GM12892 (cell line): ENCODE data around the gene ZNF773. TPM values are rescaled to one million over a fixed set of nuclear protein-coding genes. Genes with fewer than 3 reads are reported as not detected.
A peak's percentile ranks its signal among the peaks of the same experiment; 100 is the strongest.
"Not testable (repeated sequence)": the region's sequence is repeated elsewhere in the genome, so short reads cannot be mapped to it uniquely, and the experiment has no call there.

Source experiments
- DNase-seq: peaks from one replicate; pipeline ENCODE4 v3.0.0; 2011; ENCODE audit not compliant: insufficient read length
- FAIRE-seq: peaks from 2 replicates; lab custom pipeline; 2011; peaks lifted over from hg19 to GRCh38; lab: Jason Lieb, UNC
- POLR2A ChIP-seq: IDR thresholded peaks from 2 replicates; pipeline ENCODE4 v1.6.1; 2011; ENCODE audit warnings: low read depth, low read length, control low read depth
- POLR2AphosphoS5 ChIP-seq: IDR thresholded peaks from 2 replicates; pipeline ENCODE4 v1.6.1; 2011; ENCODE audit warnings: low read depth, low read length, control low read depth
- TAF1 ChIP-seq: IDR thresholded peaks from 2 replicates; pipeline ENCODE4 v1.6.1; 2011; ENCODE audit warnings: low read depth, mild to moderate bottlenecking, control low read depth, low read length, borderline replicate concordance
- polyA plus RNA-seq: library from polyadenylated mRNA; unstranded; fragments of >200 nt; gene quantifications from one replicate; pipeline ENCODE4 v1.2.1, GENCODE V29; 2012; ENCODE audit warnings: missing spikeins, inconsistent platforms; ENCODE audit not compliant: missing spikeins

The ZNF773 gene
- polyA plus RNA-seq = 5.4 TPM

DNA sequence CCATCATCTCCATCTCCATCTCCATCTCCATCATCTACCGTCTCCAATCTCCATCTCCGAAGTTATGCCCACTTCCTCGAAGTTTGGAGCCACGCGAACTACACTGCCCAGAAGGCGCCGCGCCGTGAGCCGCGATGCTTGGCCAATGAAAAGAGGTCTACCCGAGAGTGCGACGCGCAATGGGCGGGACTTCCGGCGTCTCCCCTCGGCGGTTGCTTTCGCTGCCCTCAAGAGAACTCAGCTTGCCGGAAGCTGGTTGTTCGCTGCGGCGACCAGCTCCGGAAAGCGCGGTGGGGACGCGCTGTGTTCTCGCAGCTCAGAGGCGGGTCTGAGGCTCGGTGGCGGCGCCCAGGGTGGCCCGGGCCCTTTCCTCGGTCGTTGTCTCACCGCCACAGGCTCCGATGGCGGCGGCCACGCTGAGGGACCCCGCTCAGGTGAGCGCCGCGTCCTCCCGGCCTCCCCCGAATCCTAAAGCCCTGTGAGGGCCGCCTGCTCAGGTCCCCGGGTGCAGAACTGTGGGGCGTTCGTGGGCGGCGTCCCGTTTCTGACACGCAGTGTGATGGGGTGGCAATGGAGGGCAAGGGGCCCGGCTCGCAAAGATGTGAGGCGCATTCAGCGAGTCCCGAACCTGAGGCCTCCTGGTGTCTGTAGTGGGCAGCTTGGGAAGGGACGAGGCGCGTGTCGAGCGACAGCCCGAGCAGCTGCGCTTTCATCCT lies at the start of gene ZNF773:
TSS of gene ZNF773 (plus strand) at position 259 of the 716 bp plus-strand sequence. CDS start at position 402, 143 bp downstream.
- peak; percentile 92 for TF ChIP-seq POLR2A
- TF ChIP-seq TAF1 = peak; percentile 51; the same call in 1 of the 2 replicates
- TF ChIP-seq POLR2AphosphoS5 = peak; percentile 84
- peak; percentile 79 for DNase-seq
- peak; percentile 98 for FAIRE-seq

DNA sequence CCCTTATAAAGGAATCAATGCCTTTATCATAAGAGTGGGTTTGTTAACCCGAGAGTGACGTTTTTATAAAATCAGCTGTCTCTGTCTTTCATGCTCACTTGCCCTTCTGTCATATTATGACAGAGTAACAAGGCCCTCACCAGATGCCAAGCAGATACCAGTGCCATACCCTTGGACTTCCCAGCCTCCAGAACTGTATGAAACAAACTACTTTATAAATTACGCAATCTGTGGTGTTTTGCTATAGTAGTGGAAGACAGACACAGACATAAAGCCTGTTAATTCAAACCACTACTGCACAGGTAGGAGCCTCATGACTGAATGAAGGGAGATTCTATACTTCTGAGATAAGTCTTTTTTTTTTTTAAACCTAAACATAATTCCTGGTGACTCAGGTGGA lies 47.4 kb upstream of the ZNF773 start:
- FAIRE-seq = no peak
- no peak for TF ChIP-seq POLR2AphosphoS5
- no peak for TF ChIP-seq TAF1
- no peak for TF ChIP-seq POLR2A
- DNase-seq = no peak

DNA sequence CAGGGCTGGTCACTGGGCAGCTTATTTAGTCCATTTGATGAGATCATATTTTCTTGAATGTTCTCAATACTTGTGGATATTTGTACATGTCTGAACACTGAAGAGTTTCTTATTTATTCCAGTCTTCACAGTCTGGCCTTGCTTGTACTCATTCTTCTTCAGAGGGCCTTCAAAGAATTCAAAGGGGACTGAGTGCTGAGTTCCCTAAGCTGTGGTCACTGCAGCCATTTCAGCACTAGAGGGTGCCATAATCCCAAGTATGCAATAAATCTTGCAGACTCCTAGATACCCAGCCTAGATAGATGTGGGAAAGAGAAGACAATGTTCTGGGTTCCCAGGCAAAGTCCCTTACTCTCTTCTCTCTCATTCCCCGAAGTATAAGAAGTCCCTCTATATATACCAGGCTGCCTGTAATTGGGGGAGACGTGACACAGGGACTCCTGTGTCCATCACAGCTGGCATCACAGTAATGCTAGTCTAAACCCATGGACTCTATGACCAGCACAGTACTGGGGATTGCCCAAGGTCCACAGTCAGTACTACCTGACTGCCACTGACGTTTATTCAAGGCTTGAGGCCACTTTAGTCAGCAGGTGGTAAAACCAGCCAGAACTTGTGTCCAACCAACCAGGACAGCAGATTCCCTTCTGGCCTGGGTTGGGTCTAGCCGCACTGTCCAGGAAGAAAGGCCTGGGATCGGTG lies 33.9 kb upstream of the ZNF773 start:
- no peak for DNase-seq
- TF ChIP-seq TAF1 = no peak
- no peak for TF ChIP-seq POLR2AphosphoS5
- TF ChIP-seq POLR2A = no peak
- FAIRE-seq = no peak

DNA sequence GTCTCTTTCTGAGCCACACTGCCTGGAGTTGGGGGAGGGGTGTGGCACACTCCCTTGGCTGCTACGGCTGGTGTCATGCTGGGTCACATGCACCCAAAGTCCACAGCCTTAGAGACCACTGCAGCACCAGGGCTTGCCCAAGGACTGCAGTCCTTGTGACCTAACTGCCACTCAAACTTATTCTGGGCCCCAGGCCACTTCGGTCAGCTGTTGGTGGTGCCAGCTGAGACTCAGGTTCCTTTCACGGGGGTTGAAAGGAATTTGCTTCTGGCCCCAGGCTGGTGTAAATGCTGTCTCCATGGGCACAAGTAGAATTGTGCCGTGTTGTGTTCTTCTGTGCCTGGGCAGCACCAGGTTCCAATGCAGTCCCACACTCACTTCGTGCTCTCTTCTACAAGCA lies 33.2 kb upstream of the ZNF773 start:
- TF ChIP-seq POLR2AphosphoS5 (no peak), POLR2A (no peak), TAF1 (no peak)
- FAIRE-seq (no peak), DNase-seq (no peak)

DNA sequence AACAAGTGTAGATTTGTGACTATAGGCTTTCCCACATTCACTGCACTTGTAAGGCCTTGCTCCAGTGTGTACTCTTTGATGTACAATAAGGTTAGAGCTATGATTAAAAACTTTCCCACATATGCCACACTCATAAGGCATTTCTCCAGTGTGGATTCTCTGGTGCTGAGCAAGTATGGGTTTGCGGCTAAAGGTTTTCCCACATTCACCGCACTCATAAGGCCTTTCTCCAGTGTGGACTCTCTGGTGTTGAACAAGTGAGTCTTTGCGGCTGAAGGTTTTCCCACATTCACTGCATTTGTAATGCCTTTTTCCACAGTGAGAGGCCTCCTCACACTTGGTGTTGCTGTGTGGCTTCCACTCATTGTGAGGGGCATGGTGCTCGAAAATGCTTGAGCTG lies 26.1 kb upstream of the ZNF773 start:
- no peak for TF ChIP-seq POLR2A
- TF ChIP-seq TAF1 = no peak
- no peak for TF ChIP-seq POLR2AphosphoS5
- DNase-seq (no peak), FAIRE-seq (no peak)

DNA sequence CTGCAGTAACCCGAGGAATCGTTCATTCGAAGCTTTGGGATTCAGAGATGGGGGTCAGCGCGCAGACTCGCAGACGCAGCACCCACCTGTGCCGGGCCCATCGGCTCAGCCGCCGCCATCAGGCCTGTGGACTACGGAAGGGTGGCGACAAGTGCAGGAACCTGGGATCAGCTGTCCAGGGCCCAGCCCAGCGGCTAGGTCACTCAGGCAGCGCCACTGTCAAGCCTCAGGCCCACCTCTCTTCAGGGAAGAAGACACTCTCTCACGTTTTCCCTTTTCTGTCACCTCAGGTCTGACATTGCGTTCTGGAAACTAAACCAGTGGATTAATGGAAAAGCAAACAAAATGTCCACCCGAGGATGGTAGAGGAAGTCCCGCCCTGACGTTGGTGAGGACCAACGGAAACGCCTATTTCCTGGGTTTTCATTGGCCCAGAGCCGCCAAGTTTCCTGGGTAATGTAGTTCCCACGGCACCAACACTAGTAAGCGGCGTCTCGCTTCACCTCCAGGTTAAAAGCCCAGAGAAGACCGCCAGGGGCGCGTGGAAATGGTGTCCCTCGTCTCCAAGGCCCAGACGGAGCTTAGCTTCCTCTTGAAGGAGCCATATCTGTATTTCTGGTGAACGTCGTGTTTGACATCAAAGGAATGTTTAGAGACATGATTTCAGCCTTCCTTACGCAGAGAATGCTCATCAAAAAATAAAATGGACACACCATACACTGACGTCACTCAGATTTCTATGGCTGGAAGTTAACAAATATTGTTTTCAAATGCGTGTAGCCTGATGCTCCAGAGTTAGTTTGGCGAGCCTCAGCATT lies 22.3 kb upstream of the ZNF773 start, which contains the start of gene ZNF772:
TSS of gene ZNF772 (minus strand) at position 376 of the 818 bp plus-strand sequence. CDS start at position 119, 257 bp downstream.
- FAIRE-seq (peak; percentile 98), DNase-seq (peak; percentile 65)
- TF ChIP-seq POLR2AphosphoS5 (no peak), POLR2A (no peak), TAF1 (no peak)

DNA sequence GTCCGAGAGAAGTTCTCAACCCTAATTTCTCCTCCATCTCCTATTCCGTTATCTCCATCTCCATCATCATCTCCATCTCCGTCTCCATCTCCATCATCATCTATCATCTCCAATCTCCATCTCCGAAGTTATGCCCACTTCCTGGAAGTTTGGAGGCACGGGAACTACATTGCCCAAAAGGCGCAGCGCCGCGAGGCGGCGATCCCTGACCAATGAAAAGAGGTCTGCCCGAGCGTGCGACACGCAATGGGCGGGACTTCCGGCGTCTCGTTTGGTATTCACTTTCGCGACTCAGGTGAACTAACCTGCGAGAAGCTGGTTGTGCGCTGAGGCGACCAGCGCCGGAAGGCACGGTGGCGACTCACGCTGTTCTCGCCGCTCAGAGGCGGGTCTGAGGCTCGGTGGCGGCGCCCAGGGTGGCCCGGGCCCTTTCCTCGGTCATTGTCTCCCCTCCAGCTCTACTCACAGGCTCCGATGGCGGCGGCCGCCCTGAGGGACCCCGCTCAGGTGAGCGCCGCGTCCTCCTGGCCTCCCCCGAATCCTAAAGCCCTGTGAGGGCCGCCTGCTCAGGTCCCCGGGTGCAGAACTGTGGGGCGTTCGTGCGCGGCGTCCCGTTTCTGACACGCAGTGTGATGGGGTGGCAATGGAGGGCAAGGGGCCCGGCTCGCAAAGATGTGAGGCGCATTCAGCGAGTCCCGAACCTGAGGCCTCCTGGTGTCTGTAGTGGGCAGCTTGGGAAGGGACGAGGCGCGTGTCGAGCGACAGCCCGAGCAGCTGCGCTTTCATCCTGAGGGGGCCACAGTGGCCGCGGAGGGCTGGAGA lies 12.1 kb upstream of the ZNF773 start, which contains the start of gene ZNF419:
TSS of gene ZNF419 (plus strand) at position 274 of the 822 bp plus-strand sequence. CDS start at position 475, 201 bp downstream.
- FAIRE-seq (peak; percentile 92), DNase-seq (peak; percentile 75)
- TF ChIP-seq TAF1 (peak; percentile 31; the same call in 1 of the 2 replicates), POLR2AphosphoS5 (peak; percentile 67; the same call in 1 of the 2 replicates), POLR2A (peak; percentile 72; the same call in 1 of the 2 replicates)

DNA sequence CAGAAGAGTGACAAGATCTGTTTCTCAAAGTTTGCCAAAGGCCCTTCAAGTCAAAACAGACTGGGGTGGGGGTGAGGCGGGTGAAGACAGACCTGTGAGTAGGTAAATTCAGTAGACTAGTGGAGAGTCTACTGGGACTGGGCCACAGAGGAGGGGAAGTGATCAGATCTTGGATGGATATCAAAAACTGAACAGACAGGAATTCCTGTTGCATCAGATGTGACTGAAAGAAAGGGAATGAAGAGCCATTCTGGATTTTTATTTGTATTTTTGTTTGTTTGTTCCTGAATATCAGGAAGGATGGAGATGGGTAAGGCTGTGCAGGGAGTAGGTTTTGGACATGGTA lies 11.5 kb upstream of the ZNF773 start:
- not testable (repeated sequence) for DNase-seq, FAIRE-seq

DNA sequence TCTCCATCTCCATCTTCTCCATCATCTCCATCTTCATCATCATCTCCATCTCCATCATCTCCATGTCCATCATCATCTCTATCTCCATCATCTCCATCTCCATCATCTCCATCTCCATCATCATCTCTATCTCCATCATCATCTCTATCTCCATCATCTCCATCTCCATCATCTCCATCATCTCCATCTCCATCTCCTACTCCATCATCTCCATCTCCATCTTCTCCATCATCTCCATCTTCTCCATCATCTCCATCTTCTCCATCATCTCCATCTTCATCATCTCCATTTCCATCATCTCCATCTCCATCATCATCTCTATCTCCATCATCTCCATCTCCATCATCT lies 432 bp upstream of the ZNF773 start:
- FAIRE-seq, DNase-seq: not testable (repeated sequence)

DNA sequence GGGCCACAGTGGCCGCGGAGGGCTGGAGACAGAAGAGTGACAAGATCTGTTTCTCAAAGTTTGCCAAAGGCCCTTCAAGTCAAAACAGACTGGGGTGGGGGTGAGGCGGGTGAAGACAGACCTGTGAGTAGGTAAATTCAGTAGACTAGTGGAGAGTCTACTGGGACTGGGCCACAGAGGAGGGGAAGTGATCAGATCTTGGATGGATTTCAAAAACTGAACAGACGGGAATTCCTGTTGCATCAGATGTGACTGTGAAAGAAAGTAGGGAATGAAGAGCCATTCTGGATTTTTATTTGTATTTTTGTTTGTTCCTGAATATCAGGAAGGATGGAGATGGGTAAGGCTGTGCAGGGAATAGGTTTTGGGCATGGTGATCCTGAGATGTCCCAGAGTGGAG lies 662 bp downstream of the ZNF773 start:
- not testable (repeated sequence) for FAIRE-seq, DNase-seq

DNA sequence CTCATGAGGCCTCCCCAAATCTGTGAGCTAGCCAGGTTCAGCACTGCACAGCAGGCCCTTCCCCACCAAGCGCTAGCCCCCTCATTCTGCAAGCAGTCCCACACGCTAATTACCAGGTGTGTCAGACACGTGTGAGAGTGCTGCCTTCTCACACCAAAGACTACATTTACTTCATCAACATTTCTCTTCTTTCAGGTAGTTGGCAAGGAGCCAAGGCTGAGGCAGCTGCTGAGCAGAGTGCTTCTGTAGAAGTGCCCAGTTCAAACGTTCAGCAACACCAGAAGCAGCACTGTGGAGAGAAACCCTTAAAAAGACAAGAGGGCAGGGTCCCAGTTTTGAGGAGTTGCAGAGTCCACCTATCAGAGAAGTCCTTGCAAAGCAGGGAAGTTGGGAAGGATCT lies 6.4 kb downstream of the ZNF773 start:
- FAIRE-seq (no peak), DNase-seq (no peak)
- no peak for TF ChIP-seq POLR2AphosphoS5
- TF ChIP-seq POLR2A = no peak
- no peak for TF ChIP-seq TAF1
